Measurements from ENCODE around the gene AFF3.

The AFF3 gene

GRCh38 chr2:100046961-100047947 is 95.1 kb downstream of the AFF3 start:
- in situ Hi-C loops (cut with MboI; ENCODE audit: low sequenced_read_pairs), result no loop called here

- in situ Hi-C loops (cut with MboI; ENCODE audit: low sequenced_read_pairs), result no loop called here
Observed at GRCh38 chr2:100045000-100045399, 97.4 kb downstream of the AFF3 start.

GRCh38 chr2:100043891-100044255 is 98.5 kb downstream of the AFF3 start:
- in situ Hi-C loops (cut with MboI; ENCODE audit: low sequenced_read_pairs), result no loop called here

- in situ Hi-C loops (cut with MboI; ENCODE audit: low sequenced_read_pairs), result no loop called here
Observed at GRCh38 chr2:100043081-100043890, 99.1 kb downstream of the AFF3 start.

GRCh38 chr2:100042562-100042961 is 99.8 kb downstream of the AFF3 start:
- in situ Hi-C loops (cut with MboI; ENCODE audit: low sequenced_read_pairs), result no loop called here

GRCh38 chr2:100041946-100042345 is 100.4 kb downstream of the AFF3 start:
- in situ Hi-C loops (cut with MboI; ENCODE audit: low sequenced_read_pairs), result no loop called here

- in situ Hi-C loops (cut with MboI; ENCODE audit: low sequenced_read_pairs), result no loop called here
Observed at GRCh38 chr2:100041385-100041784, 101.0 kb downstream of the AFF3 start.

GRCh38 chr2:100040906-100041305 is 101.5 kb downstream of the AFF3 start:
- in situ Hi-C loops (cut with MboI; ENCODE audit: low sequenced_read_pairs), result no loop called here

- in situ Hi-C loops (cut with MboI; ENCODE audit: low sequenced_read_pairs), result no loop called here
Observed at GRCh38 chr2:100039291-100039980, 103.0 kb downstream of the AFF3 start.

- in situ Hi-C loops (cut with MboI; ENCODE audit: low sequenced_read_pairs), result no loop called here
Observed at GRCh38 chr2:100038011-100038410, 104.4 kb downstream of the AFF3 start.

GRCh38 chr2:100036793-100037192 is 105.6 kb downstream of the AFF3 start:
- in situ Hi-C loops (cut with MboI; ENCODE audit: low sequenced_read_pairs), result no loop called here

GRCh38 chr2:100036026-100036425 is 106.4 kb downstream of the AFF3 start:
- in situ Hi-C loops (cut with MboI; ENCODE audit: low sequenced_read_pairs), result no loop called here

GRCh38 chr2:100034431-100034830 is 108.0 kb downstream of the AFF3 start:
- in situ Hi-C loops (cut with MboI; ENCODE audit: low sequenced_read_pairs), result no loop called here

GRCh38 chr2:100033976-100034375 is 108.4 kb downstream of the AFF3 start:
- in situ Hi-C loops (cut with MboI; ENCODE audit: low sequenced_read_pairs), result no loop called here

GRCh38 chr2:100031604-100032003 is 110.8 kb downstream of the AFF3 start:
- in situ Hi-C loops (cut with MboI; ENCODE audit: low sequenced_read_pairs), result no loop called here

GRCh38 chr2:100029460-100029859 is 112.9 kb downstream of the AFF3 start:
- in situ Hi-C loops (cut with MboI; ENCODE audit: low sequenced_read_pairs), result no loop called here

- in situ Hi-C loops (cut with MboI; ENCODE audit: low sequenced_read_pairs), result no loop called here
Observed at GRCh38 chr2:100021791-100022340, 120.5 kb downstream of the AFF3 start.

- in situ Hi-C loops (cut with MboI; ENCODE audit: low sequenced_read_pairs), result no loop called here
Observed at GRCh38 chr2:100019499-100019898, 122.9 kb downstream of the AFF3 start.

GRCh38 chr2:100018341-100019193 is 123.8 kb downstream of the AFF3 start:
- in situ Hi-C loops (cut with MboI; ENCODE audit: low sequenced_read_pairs), result no loop called here

GRCh38 chr2:100017633-100018032 is 124.8 kb downstream of the AFF3 start:
- in situ Hi-C loops (cut with MboI; ENCODE audit: low sequenced_read_pairs), result no loop called here

Data from hTERT RPE-1 (cell line).